K562 (cell line): Measurements from ENCODE around the gene GRIN1. TPM values are rescaled to one million over a fixed set of nuclear protein-coding genes. Genes with fewer than 3 reads are reported as not detected.

Experiments used
- CEBPG ChIP-seq, 3 experiments: fragments of 200-800 bp in 1 of 3; sonication (Bioruptor generic) in 1 of 3; sonication (generic) in 1 of 3; formaldehyde crosslinking in 1 of 3; IDR thresholded peaks in 2 of 3; conservative IDR thresholded peaks in 1 of 3; 2 replicates each; pipeline versions ENCODE4 v1.6.1 to v1.8.0; 2016 to 2022; ENCODE audit warnings: missing compliant biosample characterization in 2 of 3, missing genetic modification characterization in 2 of 3, mild to moderate bottlenecking in 1 of 3, missing genetic modification reagents in 1 of 3
- SRSF9 ChIP-seq: fragments of 200-400 bp; formaldehyde crosslinking; IDR thresholded peaks from 2 replicates; pipeline ENCODE4 v1.6.1; 2017; ENCODE audit warnings: low read depth, low read length, borderline replicate concordance
- polyA plus RNA-seq, 8 experiments: library from polyadenylated mRNA; depleted of rRNA in 4 of 8; stranded (reverse) in 5 of 8; unstranded in 3 of 8; fragments of >200 nt; fragmentation: Nextera tagmentation in 2 of 8; fragmentation: Illumina TruSeq in 1 of 8; extraction: Ambion mirVana in 2 of 8; extraction: Trizol in 1 of 8; gene quantifications; 2 replicates each; pipeline versions ENCODE4 v1.2.1 to v1.2.3, GENCODE V29; 2011 to 2014; ENCODE audit warnings: inconsistent platforms in 1 of 8, missing spikeins in 1 of 8
- total RNA-seq, 7 experiments: library from RNA; depleted of rRNA in 6 of 7; stranded (reverse); fragments of >200 nt in 6 of 7; fragmentation: Illumina TruSeq in 2 of 7; extraction: Trizol in 2 of 7; gene quantifications; 2 replicates each; pipeline versions ENCODE4 v1.2.1 to v1.2.3, GENCODE V29; 2011 to 2021; ENCODE audit warnings: low replicate concordance in 1 of 7
- TF ChIP-seq, protein P1 (sequence below), 2 experiments: fragments of 450-650 bp; IDR thresholded peaks; 2 replicates each; pipeline ENCODE4 v1.6.1; 2016; ENCODE audit warnings: mild to moderate bottlenecking in 2 of 2, borderline replicate concordance in 1 of 2, low read depth in 1 of 2, moderate library complexity in 1 of 2
- TF ChIP-seq, protein P2 (sequence below): IDR thresholded peaks from 3 replicates; pipeline ENCODE4 v1.6.1; 2011; ENCODE audit warnings: borderline replicate concordance, mild to moderate bottlenecking; ENCODE audit not compliant: insufficient read length, insufficient read depth

GRIN1 gene
- total and polyA plus RNA-seq, 9 of the 15 experiments (the other 6 are each of a cell fraction or from before 2014, with no cell fraction given): 0.03 to 0.35 (median 0.16) TPM; not detected in 6

GRCh38 chr9:137136881-137137607 is 1.9 kb upstream of the GRIN1 start (continued):
- TF ChIP-seq, protein P1, sequence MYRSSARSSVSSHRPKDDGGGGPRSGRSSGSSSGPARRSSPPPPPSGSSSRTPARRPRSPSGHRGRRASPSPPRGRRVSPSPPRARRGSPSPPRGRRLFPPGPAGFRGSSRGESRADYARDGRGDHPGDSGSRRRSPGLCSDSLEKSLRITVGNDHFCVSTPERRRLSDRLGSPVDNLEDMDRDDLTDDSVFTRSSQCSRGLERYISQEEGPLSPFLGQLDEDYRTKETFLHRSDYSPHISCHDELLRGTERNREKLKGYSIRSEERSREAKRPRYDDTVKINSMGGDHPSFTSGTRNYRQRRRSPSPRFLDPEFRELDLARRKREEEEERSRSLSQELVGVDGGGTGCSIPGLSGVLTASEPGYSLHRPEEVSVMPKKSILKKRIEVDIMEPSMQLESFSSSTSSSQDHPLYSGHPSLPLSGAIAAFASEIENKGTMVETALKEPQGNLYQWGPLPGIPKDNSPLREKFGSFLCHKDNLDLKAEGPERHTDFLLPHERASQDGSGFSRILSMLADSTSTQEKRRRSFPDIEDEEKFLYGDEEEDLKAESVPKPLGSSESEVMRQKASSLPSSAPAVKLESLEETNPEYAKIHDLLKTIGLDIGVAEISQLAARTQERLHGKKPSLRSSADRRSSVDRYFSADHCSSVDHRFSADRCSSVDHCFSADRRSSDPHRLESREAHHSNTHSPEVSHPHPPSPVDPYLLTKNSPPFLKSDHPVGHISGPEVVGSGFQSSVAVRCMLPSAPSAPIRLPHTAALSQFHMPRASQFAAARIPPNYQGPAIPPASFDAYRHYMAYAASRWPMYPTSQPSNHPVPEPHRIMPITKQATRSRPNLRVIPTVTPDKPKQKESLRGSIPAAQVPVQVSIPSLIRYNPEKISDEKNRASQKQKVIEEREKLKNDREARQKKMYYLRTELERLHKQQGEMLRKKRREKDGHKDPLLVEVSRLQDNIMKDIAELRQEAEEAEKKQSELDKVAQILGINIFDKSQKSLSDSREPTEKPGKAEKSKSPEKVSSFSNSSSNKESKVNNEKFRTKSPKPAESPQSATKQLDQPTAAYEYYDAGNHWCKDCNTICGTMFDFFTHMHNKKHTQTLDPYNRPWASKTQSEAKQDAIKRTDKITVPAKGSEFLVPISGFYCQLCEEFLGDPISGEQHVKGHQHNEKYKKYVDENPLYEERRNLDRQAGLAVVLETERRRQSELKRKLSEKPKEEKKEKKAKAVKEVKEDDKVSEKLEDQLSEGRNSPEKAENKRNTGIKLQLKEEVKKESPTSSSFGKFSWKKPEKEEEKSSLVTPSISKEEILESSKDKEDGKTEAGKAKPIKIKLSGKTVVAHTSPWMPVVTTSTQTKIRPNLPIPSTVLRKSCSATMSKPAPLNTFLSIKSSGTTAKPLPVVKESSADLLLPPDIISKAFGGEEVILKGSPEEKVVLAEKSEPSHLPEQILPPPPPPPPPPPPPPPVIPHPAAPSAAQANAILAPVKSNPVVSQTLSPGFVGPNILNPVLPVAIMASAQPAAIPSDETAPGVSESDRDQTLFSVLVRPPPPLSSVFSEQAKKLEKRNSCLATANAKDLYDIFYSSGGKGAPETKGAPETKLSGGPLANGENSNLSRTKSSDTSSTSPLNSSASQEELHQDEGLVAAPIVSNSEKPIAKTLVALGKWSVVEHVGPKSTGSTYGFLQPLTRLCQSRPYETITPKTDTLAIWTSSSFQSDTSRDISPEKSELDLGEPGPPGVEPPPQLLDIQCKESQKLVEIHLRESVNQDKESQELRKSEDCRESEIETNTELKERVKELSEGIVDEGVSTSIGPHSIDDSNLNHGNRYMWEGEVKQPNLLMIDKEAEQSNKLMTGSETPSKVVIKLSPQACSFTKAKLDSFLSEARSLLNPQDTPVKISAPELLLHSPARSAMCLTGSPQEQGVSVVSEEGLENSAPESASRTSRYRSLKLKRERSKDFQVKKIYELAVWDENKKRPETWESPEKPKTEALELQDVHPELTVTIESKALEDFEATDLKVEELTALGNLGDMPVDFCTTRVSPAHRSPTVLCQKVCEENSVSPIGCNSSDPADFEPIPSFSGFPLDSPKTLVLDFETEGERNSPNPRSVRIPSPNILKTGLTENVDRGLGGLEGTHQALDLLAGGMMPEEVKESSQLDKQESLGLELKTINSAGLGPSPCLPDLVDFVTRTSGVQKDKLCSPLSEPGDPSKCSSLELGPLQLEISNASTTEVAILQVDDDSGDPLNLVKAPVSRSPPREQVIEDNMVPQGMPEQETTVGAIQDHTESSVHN (IDR thresholded peaks at IDR 0.05; ENCODE audit: borderline replicate concordance in 1 of 2, low read depth in 1 of 2): no peak
- TF ChIP-seq, protein P2, sequence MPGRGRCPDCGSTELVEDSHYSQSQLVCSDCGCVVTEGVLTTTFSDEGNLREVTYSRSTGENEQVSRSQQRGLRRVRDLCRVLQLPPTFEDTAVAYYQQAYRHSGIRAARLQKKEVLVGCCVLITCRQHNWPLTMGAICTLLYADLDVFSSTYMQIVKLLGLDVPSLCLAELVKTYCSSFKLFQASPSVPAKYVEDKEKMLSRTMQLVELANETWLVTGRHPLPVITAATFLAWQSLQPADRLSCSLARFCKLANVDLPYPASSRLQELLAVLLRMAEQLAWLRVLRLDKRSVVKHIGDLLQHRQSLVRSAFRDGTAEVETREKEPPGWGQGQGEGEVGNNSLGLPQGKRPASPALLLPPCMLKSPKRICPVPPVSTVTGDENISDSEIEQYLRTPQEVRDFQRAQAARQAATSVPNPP: no peak
- TF ChIP-seq CEBPG (CRISPR knock-in tag; IDR thresholded peaks at IDR 0.05) (no peak), CEBPG (tag; conservative IDR thresholded peaks at IDR 0.05 in 1 of 2, IDR thresholded peaks at IDR 0.05 in 1 of 2) (no peak), SRSF9 (no peak)
